Lower leg skin (tissue), 3 donors: ENCODE data around the gene DBR1.

ENCODE experiments used
- POLR2A ChIP-seq, 2 donors: fragments of 450-650 bp; IDR thresholded peaks; one replicate each; pipeline ENCODE4 v1.6.1; 2016 to 2017; ENCODE audit warnings: antibody characterized with exemption in 2 of 2, mild to moderate bottlenecking in 1 of 2, moderate library complexity in 1 of 2
- TF ChIP-seq, protein P1 (sequence below), 3 donors: fragments of 450-650 bp; IDR thresholded peaks; one replicate each; pipeline ENCODE4 v1.5.1; 2016; ENCODE audit warnings: antibody characterized with exemption in 3 of 3, mild to moderate bottlenecking in 3 of 3, moderate library complexity in 2 of 3

DNA sequence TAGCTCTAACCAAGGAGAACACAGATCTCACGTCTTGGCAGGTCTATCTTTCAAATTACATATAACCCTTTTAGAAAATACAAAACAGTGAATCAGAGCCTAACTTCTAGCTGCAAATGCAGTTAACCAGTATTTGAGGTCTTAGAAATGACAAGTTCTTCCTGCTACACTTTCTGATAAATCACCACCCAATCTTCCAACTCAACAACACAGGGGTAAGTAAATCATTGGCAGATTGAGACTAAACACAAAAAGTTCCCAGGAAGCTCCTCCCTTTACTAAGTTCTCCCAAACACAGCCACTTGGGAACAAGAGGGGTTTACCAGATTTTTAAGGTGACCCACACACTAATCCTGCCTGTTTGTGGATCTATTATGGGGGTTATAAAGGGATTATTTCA, 42.5 kb downstream of the DBR1 start, which contains the start of gene A4GNT:
- TF ChIP-seq POLR2A (IDR thresholded peaks at IDR 0.05) = no peak
- TF ChIP-seq, protein P1, sequence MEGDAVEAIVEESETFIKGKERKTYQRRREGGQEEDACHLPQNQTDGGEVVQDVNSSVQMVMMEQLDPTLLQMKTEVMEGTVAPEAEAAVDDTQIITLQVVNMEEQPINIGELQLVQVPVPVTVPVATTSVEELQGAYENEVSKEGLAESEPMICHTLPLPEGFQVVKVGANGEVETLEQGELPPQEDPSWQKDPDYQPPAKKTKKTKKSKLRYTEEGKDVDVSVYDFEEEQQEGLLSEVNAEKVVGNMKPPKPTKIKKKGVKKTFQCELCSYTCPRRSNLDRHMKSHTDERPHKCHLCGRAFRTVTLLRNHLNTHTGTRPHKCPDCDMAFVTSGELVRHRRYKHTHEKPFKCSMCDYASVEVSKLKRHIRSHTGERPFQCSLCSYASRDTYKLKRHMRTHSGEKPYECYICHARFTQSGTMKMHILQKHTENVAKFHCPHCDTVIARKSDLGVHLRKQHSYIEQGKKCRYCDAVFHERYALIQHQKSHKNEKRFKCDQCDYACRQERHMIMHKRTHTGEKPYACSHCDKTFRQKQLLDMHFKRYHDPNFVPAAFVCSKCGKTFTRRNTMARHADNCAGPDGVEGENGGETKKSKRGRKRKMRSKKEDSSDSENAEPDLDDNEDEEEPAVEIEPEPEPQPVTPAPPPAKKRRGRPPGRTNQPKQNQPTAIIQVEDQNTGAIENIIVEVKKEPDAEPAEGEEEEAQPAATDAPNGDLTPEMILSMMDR (IDR thresholded peaks at IDR 0.05) = no peak
